IPS-18a (cell line): ENCODE data around the gene MUS81.

ENCODE experiments used
- H3K27ac ChIP-seq: one replicate; pipeline ENCODE4 v1.5.1; 2013; ENCODE audit warnings: low read length
- H3K27me3 ChIP-seq: one replicate; pipeline ENCODE4 v1.6.1; 2013; ENCODE audit warnings: mild to moderate bottlenecking, low read length; ENCODE audit not compliant: control insufficient read depth, insufficient read depth
- H3K36me3 ChIP-seq: one replicate; pipeline ENCODE4 v1.6.1; 2013; ENCODE audit warnings: low read depth, low read length; ENCODE audit not compliant: control insufficient read depth
- H3K4me1 ChIP-seq: one replicate; pipeline ENCODE4 v1.6.1; 2013; ENCODE audit warnings: low read depth, low read length; ENCODE audit not compliant: control insufficient read depth
- H3K4me3 ChIP-seq: one replicate; pipeline ENCODE4 v1.5.1; 2013; ENCODE audit warnings: low read length
- H3K9ac ChIP-seq: one replicate; pipeline ENCODE4 v1.6.1; 2013; ENCODE audit warnings: mild to moderate bottlenecking, low read length, moderate library complexity
- H3K9me3 ChIP-seq: one replicate; pipeline ENCODE4 v1.6.1; 2013; ENCODE audit warnings: low read depth, low read length; ENCODE audit not compliant: control insufficient read depth

The MUS81 gene

GRCh38 chr11:65870706-65871681 is 10.8 kb downstream of the MUS81 start:
- Histone ChIP-seq H3K27ac (no peak overlapping the region), H3K4me1 (peaks cover 4% of the 10 kb centered on the region), H3K9ac (no peak overlapping the region), H3K9me3 (no peaks in the 10 kb centered on the region), H3K4me3 (no peak overlapping the region), H3K27me3 (peaks cover 17% of the 10 kb centered on the region), H3K36me3 (no peaks in the 10 kb centered on the region)

- Histone ChIP-seq H3K4me3 (peak overlapping the region; percentile 13), H3K36me3 (no peaks in the 10 kb centered on the region), H3K27me3 (peaks cover 17% of the 10 kb centered on the region), H3K4me1 (peaks cover 4% of the 10 kb centered on the region), H3K27ac (no peak overlapping the region), H3K9ac (no peak overlapping the region), H3K9me3 (no peaks in the 10 kb centered on the region)
Measured at GRCh38 chr11:65871811-65872548, 11.7 kb downstream of the MUS81 start.

- Histone ChIP-seq H3K27me3 (peaks cover 17% of the 10 kb centered on the region), H3K36me3 (no peaks in the 10 kb centered on the region), H3K4me3 (peak within 1 kb of the TSS; percentile 75), H3K4me1 (peaks cover 4% of the 10 kb centered on the region), H3K9me3 (no peaks in the 10 kb centered on the region), H3K27ac (no peak within 1 kb of the TSS), H3K9ac (peak within 1 kb of the TSS; percentile 22)
Measured at GRCh38 chr11:65872586-65873317, 12.5 kb downstream of the MUS81 start, which contains the start of gene EFEMP2. EFEMP2 (minus strand) TSS chr11:65872800; CDS start chr11:65872354, 446 bp downstream.

GRCh38 chr11:65873318-65874156 is 13.3 kb downstream of the MUS81 start:
- Histone ChIP-seq H3K9ac (peak overlapping the region; percentile 22), H3K27ac (no peak overlapping the region), H3K4me3 (peak overlapping the region; percentile 75), H3K9me3 (no peaks in the 10 kb centered on the region), H3K36me3 (no peaks in the 10 kb centered on the region), H3K4me1 (peaks cover 4% of the 10 kb centered on the region), H3K27me3 (peaks cover 17% of the 10 kb centered on the region)

DNA sequence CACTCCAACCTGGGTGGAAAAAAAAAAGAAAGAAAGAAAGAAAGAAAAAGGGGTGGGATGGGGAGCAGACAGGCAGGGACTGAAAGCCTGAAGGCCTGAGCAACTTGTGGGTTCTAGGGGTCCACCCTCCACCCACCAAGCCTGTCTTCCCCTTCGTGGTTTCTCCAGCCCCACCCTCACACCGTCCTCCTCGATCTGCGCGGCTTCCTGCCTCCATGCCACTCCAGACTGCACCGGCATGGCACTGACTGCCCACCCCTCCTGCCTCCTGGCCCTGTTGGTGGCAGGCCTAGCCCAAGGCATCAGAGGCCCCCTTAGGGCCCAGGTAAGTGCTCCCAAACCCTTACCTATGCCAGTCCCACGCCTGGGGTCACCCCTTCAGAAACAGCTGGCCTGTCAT is 19.4 kb downstream of the MUS81 start, which contains the start of gene CTSW:
TSS of gene CTSW (plus strand) at position 221 of the 400 bp plus-strand sequence. CDS start at position 239, 18 bp downstream.
- H3K4me1 ChIP-seq, result no peaks in the 10 kb centered on the region
- H3K4me3 ChIP-seq, result no peak within 1 kb of the TSS
- no peaks in the 10 kb centered on the region for H3K9me3 ChIP-seq
- no peak within 1 kb of the TSS for H3K27ac ChIP-seq
- no peaks in the 10 kb centered on the region for H3K27me3 ChIP-seq
- no peak within 1 kb of the TSS for H3K9ac ChIP-seq
- peaks cover 15% of the 10 kb centered on the region for H3K36me3 ChIP-seq

- H3K4me1 ChIP-seq, result no peaks in the 10 kb centered on the region
Measured at GRCh38 chr11:65880027-65880426, 19.8 kb downstream of the MUS81 start.

DNA sequence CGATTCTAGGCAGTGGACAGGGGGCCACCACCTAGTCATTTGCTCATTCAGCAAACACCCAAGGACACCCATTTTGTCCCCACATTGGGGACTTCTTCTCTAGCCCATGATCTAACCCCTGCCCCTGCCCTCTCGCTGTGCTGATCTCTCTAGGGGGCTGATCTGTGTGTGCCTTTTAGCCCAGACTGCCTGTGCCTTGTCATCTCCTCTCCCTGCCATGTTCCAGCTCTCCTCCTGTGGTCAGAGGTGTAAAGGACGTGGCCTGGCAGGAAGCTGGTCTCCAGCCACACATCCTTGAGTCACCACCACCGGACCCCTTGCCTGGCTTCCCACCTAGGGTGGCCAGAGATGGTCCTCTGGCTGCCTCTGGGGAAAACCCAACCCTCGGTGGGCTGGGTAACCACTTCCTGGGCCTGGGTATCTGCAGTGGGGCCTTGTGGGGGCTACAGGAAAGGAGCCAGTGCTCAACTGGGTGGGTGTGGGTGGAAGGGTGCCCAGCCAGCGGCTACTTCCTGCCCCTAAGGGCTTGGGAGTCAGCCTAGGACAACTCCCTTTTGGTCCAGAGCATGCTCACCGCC is 20.7 kb downstream of the MUS81 start:
- peaks cover 25% of the 10 kb centered on the region for H3K36me3 ChIP-seq
- no peaks in the 10 kb centered on the region for H3K9me3 ChIP-seq
- H3K27ac ChIP-seq, result no peak overlapping the region
- no peaks in the 10 kb centered on the region for H3K4me1 ChIP-seq
- no peaks in the 10 kb centered on the region for H3K27me3 ChIP-seq
- no peak overlapping the region for H3K9ac ChIP-seq
- H3K4me3 ChIP-seq, result no peak overlapping the region

More at GRCh38 chr11:65880027-65880426, 19.8 kb downstream of the MUS81 start:
- no peak overlapping the region for H3K9ac ChIP-seq
- H3K36me3 ChIP-seq, result peaks cover 17% of the 10 kb centered on the region
- no peak overlapping the region for H3K4me3 ChIP-seq
- no peak overlapping the region for H3K27ac ChIP-seq
- H3K9me3 ChIP-seq, result no peaks in the 10 kb centered on the region
- H3K27me3 ChIP-seq, result no peaks in the 10 kb centered on the region

DNA sequence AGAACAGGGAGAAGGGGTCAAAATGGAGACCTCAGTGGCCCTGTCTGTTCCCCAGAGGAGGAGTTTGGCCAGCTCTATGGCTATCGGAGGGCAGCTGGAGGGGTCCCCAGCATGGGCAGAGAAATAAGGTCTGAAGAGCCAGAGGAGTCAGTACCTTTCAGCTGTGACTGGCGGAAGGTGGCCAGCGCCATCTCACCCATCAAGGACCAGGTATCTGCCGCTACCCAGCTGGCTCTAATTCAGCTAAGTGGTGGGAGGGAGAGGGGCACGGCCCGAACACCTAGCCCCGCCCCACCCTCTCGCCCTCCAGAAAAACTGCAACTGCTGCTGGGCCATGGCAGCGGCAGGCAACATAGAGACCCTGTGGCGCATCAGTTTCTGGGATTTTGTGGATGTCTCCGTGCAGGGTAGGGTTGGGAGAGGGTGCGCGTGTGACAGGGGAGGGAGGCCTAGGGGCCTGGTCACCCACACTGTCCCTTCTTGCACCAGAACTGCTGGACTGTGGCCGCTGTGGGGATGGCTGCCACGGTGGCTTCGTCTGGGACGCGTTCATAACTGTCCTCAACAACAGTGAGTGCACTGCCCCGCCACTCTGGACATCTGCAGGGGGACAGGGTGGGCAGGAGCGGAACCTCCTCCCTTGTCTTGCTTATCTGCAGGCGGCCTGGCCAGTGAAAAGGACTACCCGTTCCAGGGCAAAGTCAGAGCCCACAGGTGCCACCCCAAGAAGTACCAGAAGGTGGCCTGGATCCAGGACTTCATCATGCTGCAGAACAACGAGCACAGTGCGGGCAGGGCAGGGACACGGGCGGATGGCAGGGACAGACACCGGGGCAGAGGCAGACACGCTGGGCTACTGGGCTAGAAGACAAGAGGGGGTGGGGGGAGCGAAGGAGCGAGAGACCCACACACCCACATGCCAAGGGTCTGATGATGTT is 22.2 kb downstream of the MUS81 start:
- Histone ChIP-seq H3K9ac (no peak overlapping the region), H3K4me1 (no peaks in the 10 kb centered on the region), H3K4me3 (no peak overlapping the region), H3K27me3 (no peaks in the 10 kb centered on the region), H3K27ac (no peak overlapping the region), H3K36me3 (peaks cover 32% of the 10 kb centered on the region), H3K9me3 (no peaks in the 10 kb centered on the region)

DNA sequence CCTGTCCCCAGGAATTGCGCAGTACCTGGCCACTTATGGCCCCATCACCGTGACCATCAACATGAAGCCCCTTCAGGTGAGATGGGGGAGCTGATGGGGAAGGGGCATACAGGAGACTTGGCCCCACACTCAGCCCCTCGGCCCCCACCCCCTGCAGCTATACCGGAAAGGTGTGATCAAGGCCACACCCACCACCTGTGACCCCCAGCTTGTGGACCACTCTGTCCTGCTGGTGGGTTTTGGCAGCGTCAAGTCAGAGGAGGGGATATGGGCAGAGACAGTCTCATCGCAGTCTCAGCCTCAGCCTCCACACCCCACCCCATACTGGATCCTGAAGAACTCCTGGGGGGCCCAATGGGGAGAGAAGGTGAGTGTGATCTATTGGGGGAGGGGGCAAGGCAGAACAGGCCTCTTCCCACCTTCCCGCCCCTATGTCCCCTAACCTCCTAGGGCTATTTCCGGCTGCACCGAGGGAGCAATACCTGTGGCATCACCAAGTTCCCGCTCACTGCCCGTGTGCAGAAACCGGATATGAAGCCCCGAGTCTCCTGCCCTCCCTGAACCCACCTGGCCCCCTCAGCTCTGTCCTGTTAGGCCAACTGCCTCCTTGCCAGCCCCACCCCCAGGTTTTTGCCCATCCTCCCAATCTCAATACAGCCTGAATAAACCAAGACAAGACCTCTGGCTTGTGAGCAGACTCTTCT is 23.0 kb downstream of the MUS81 start:
- no peaks in the 10 kb centered on the region for H3K4me1 ChIP-seq
- H3K9me3 ChIP-seq, result no peaks in the 10 kb centered on the region
- peaks cover 32% of the 10 kb centered on the region for H3K36me3 ChIP-seq
- H3K27me3 ChIP-seq, result no peaks in the 10 kb centered on the region
- no peak overlapping the region for H3K9ac ChIP-seq
- H3K4me3 ChIP-seq, result no peak overlapping the region
- H3K27ac ChIP-seq, result no peak overlapping the region
